CD4-positive, alpha-beta T cell treated with Interleukin-12 subunit alpha and Interleukin-12 subunit beta, for 1 hour (primary cell): Measurements from ENCODE around the gene NEK7.
"Not testable (repeated sequence)": the region's sequence is repeated elsewhere in the genome, so short reads cannot be mapped to it uniquely, and the experiment has no call there.

Experiments
- DNase-seq: peaks from one replicate; pipeline ENCODE4 v3.0.0-alpha.2; 2020

NEK7 gene

GRCh38 chr1:198212675-198213074 lies 55.9 kb downstream of the NEK7 start:
- no peak for DNase-seq

DNA sequence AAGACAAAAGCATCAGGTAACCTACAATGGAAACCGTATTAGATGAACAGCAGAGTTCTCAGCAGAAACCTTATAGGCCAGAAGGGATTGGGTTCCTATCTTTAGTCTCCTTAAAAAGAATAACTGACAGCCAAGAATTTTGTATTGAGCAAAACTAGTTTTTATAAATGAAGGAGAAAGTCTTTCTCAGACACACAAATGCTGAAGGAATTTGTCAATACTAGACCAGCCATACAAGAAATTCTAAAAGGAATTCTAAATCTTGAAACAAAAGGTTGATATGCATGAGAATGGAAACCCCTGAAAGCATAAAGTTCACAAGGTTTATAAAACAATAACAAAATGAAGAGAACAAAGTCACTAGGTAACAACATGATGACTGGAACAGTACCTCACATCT lies 58.1 kb downstream of the NEK7 start:
- DNase-seq, result no peak

- no peak for DNase-seq
These were observed 63.6 kb downstream of the NEK7 start for GRCh38 chr1:198220428-198220827.

DNA sequence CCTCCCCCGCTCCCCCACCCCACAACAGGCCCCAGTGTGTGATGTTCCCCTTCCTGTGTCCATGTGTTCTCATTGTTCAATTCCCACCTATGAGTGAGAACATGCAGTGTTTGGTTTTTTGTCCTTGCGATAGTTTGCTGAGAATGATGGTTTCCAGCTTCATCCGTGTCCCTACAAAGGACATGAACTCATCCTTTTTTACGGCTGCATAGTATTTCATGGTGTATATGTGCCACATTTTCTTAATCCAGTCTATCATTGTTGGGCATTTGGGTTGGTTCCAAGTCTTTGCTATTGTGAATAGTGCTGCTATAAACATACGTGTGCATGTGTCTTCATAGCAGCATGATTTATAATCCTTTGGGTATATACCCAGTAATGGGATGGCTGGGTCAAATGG lies 70.2 kb downstream of the NEK7 start:
- not testable (repeated sequence) for DNase-seq

DNA sequence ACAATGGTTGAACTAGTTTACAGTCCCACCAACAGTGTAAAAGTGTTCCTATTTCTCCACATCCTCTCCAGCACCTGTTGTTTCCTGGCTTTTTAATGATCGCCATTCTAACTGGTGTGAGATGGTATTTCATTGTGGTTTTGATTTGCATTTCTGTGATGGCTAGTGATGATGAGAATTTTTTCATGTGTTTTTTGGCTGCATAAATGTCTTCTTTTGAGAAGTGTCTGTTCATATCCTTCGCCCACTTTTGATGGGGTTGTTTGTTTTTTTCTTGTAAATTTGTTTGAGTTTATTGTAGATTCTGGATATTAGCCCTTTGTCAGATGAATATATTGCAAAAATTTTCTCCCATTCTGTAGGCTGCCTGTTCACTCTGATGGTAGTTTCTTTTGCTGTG lies 70.7 kb downstream of the NEK7 start:
- DNase-seq, result not testable (repeated sequence)

- no peak for DNase-seq
These were observed 72.1 kb downstream of the NEK7 start for GRCh38 chr1:198228925-198229324.

GRCh38 chr1:198231779-198232178 lies 75.0 kb downstream of the NEK7 start:
- DNase-seq, result no peak

DNA sequence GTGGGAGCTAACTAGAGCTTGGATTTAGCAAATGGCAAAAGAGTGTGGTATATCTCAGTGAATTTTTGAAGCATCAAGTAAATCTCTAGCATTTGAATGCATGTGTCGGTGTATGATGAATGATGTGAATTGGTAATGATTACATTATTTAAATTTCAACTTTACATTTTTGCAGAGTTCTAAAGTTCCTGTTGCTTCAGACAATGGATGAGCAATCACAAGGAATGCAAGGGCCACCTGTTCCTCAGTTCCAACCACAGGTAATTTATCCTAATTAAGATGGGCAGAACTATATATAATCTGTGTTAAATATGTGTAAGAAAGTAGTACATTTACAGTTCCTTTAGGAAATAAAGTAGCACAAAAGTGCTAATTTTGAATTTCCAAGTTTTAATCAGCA lies 75.6 kb downstream of the NEK7 start:
- DNase-seq, result no peak

DNA sequence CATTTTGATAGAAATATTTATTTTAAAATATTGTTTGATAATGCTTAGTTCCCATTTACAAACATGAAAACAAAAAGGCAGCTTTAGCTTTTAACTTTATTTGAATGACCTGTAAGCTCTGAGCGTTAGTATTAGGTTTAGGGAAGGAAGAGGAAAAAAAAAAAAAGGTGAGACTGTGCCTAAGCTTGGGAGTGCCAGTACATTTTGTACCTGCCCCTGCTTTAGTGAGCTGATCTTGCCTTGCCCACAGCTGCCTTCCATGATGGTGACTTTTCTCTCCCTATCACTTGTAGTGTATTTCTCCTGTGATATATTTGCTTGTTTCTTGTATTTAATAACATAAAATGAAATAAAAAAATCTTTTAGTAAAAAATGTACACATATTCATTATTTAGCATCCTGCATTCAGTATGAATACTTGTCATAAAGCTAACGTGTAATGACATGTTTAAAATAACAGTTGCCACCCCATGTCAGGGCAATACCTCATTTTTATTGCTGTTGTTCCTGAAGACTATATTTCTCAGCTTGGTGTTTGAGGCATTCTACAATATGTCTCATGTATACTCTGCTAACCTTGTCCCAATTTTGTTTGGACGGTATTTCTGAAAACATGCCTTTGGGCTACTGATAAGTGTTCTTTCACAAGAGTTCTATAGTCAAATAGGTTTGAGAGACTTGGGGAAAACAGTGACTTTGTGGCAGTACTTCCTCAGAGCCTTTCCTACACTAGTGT lies 76.3 kb downstream of the NEK7 start:
- no peak for DNase-seq

DNA sequence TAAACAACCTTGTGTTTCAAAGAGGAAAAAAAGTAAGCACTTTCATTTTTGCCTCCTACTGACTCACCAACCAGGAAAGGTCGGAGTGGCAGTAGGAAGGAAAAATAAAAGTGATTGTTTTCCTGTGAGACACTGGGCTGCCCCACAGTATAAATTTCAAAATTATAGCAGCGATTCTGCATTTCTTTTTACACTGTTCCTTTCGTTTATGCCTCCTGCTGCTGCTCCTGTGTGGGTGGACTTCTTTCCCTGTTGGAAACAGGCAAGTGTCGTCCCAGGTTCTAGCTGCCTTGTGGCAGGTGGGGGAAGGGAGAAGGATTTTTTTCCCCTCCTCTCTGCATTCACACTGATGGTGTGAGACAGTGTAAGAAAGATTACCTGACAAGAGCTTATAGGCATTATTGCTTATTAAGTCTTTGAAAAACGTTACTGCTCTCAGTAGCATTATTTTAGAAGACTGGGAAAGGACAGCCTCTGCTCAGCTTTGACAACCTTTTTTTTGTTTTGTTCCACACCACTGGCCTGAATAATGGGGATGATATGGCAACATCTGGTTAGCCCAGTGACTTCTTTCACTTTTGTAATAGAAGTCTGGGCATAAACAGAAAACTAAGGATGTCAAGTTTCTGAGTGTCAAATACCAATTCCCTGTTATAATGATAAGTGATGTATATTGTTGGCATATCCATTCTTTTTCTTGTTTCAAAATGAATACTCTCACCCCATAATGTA lies 77.9 kb downstream of the NEK7 start:
- DNase-seq, result no peak

DNA sequence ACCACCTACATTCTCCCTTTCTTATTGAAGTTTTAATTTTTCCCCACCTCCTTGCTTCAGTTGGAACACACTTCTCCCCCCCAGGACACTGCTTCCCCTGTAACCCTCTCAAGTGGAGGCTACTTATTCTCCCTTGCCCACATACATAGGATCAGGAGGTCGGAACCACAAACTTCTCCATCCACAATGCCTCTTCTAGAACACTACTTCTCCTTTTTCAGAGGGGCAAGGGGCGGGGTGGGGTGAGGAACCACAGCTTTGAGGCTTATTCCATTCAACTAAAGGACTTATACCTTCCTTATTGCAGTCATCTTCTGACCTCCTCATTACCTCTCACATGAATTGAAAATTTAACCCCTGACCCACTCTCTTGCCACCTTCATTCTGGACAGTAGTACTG lies 81.3 kb downstream of the NEK7 start:
- DNase-seq, result no peak

DNA sequence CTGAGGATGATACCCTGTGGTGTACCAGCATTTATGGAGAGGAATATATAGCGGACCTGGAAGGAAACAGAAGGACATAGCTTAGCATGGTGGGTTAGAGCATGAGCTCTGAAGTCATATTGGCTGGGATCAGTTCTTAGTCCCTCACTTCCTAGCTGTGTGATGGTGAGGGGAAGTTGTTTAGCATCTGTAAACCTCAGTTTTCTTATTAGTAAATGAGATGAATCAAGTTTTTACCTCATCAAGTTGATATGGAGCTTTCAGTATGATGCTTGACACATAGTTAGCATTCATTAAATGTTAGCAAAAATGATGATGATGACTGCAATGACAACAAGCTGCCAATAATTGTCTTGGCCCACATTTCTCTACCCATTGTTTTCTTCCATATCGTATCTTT lies 84.8 kb downstream of the NEK7 start:
- DNase-seq, result no peak

GRCh38 chr1:198244772-198245171 lies 88.0 kb downstream of the NEK7 start:
- no peak for DNase-seq

GRCh38 chr1:198245379-198245778 lies 88.6 kb downstream of the NEK7 start:
- DNase-seq, result no peak

DNA sequence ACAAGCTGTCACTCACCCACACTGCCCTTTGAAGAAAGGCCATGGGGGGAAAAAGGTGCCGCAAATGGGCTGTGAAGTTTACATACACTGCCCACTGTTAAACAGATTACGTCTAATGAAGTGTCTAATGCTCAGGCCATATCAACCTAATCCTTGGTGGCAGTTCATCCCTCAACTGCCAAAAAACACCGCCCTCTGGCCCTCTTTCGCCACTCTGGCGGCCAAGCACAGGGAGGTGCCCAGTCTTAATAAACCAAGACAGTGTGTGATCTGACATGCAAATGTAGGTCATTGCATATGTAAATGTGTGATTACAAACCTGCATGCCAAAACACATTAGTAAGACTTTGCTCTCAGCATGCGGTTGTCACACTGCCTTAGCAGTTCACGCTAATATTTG lies 89.5 kb downstream of the NEK7 start:
- DNase-seq, result no peak

DNA sequence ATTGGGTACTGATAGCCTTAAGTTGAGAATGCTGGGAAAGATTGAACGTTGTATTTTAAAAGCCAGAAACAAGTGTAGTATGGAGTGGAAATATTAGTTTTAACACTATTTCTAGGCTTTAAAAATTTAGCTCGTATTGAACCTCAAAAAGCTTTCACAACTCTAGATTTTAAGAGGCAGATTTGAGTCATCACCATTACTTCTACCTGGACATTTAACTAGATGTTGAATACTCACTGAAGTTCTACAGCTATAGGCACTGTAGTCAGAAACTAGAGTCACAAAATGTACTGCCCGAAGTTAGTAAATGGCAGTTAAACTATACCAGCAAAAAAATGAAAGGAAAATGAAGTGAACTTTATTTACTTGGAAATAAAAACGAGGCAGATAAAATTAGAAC lies 96.5 kb downstream of the NEK7 start:
- DNase-seq, result no peak

GRCh38 chr1:198253668-198254067 lies 96.9 kb downstream of the NEK7 start:
- DNase-seq, result no peak

DNA sequence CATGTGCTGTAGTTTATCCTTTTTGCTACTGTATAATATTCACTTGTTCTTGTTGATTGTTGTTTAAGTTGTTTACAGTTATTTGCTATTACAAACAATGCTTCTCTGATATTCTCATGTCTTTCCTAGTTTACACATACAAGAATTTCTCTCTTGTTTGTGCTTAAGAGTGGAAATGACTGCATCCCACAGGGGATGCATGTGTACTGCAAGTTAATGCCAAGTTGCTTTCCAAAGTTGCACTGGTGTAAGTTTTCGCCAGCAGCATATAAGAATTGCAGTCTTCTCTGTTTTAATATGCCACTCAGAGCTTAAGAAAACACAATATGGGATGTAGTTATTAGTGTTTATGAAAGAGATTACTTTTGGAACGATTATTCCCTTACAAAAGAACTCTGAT lies 97.7 kb downstream of the NEK7 start:
- DNase-seq, result no peak

DNA sequence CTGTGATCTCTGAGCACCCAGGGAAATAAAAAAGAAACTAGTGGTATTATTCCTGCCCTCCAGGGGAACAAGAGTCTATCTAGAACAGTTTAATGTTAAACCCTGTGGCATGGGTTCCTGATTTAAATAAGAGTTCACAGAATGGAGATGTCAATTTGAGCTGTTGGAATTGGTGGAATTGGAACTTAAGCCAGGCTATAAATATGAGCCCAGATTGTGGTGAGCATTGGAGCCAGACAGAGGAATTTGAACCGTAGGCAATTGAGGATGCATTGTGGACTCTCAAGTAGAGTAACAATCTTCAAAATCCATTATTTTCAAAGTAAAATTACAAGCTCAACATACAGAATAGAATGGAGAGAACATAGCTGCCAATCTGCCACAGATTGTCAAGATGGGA lies 98.2 kb downstream of the NEK7 start:
- DNase-seq, result no peak

DNA sequence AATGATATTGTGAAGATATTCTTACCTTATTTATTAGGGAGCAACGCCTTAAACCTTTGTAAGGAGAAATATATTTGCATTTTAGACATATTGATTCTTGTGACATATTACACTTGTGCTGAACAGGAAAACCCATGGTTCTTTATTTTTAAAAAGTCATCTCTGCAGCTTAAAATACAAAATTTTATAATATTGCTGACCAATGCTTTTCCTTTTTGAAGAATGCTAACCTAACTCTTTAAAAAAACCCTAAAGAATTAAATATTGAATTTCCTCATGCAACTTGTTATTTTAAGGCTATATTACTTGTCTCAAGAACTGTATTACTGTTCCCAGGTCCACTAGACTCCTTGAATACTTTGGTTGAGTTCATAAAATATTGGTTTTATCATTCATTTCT lies 99.0 kb downstream of the NEK7 start:
- no peak for DNase-seq

GRCh38 chr1:198258491-198258890 lies 101.7 kb downstream of the NEK7 start:
- no peak for DNase-seq

GRCh38 chr1:198259333-198260074 lies 102.7 kb downstream of the NEK7 start:
- DNase-seq, result no peak

GRCh38 chr1:198261886-198262285 lies 105.1 kb downstream of the NEK7 start:
- DNase-seq, result no peak

GRCh38 chr1:198263186-198263585 lies 106.4 kb downstream of the NEK7 start:
- DNase-seq, result no peak
